ENCODE results near the gene ZFAND2B. TPM values are rescaled to one million over a fixed set of nuclear protein-coding genes. Genes with fewer than 3 reads are reported as not detected.

Gene ZFAND2B
- total RNA-seq, 2 donors from 2014 or later: 65.5 to 74.6 TPM

- H3K9ac ChIP-seq (ENCODE audit: low read depth in 2 of 2, low read length in 2 of 2): peak overlapping the region; percentile 71 to 91
- DNase-seq: peak; percentile 74
- peaks cover 14% of the 10 kb centered on the region for H3K36me3 ChIP-seq
- peaks cover 7% of the 10 kb centered on the region for H3K4me1 ChIP-seq
- no peak for TF ChIP-seq CTCF (IDR thresholded peaks at IDR 0.05)
- peak overlapping the region; percentile 88 for H3K27ac ChIP-seq
- H3K27me3 ChIP-seq: no peaks in the 10 kb centered on the region
- intact Hi-C loops (cut with DNase I): no loop called here
- peak overlapping the region; percentile 63 for H3K4me3 ChIP-seq
- no peaks in the 10 kb centered on the region for H3K9me3 ChIP-seq
These were observed 23.5 kb downstream of the ZFAND2B start for GRCh38 chr2:219230059-219230540.

GRCh38 chr2:219234331-219234730 lies 27.7 kb downstream of the ZFAND2B start:
- TF ChIP-seq CTCF (IDR thresholded peaks at IDR 0.05): no peak
- Histone ChIP-seq H3K27me3 (no peaks in the 10 kb centered on the region), H3K4me3 (no peak overlapping the region), H3K9ac (ENCODE audit: low read depth in 2 of 2, low read length in 2 of 2) (no peak overlapping the region), H3K27ac (no peak overlapping the region), H3K9me3 (no peaks in the 10 kb centered on the region), H3K36me3 (peaks cover 26% of the 10 kb centered on the region), H3K4me1 (no peaks in the 10 kb centered on the region)
- no peak for DNase-seq
- intact Hi-C loops (cut with DNase I): no loop called here

GRCh38 chr2:219243291-219243761 lies 36.7 kb downstream of the ZFAND2B start:
- peak overlapping the region in 1 of 2 donors; percentile 55 for H3K9ac ChIP-seq (ENCODE audit: low read depth in 2 of 2, low read length in 2 of 2)
- peaks cover 16% of the 10 kb centered on the region for H3K4me1 ChIP-seq
- intact Hi-C loops (cut with DNase I): no loop called here
- peak overlapping the region; percentile 19 for H3K4me3 ChIP-seq
- H3K27me3 ChIP-seq: no peaks in the 10 kb centered on the region
- H3K9me3 ChIP-seq: no peaks in the 10 kb centered on the region
- H3K27ac ChIP-seq: no peak overlapping the region
- DNase-seq: peak; percentile 60
- no peaks in the 10 kb centered on the region for H3K36me3 ChIP-seq
- TF ChIP-seq CTCF (IDR thresholded peaks at IDR 0.05): no peak

- Histone ChIP-seq H3K4me1 (peaks cover 24% of the 10 kb centered on the region), H3K27me3 (no peaks in the 10 kb centered on the region), H3K9me3 (no peaks in the 10 kb centered on the region), H3K27ac (peak overlapping the region; percentile 88), H3K4me3 (peak overlapping the region; percentile 73), H3K9ac (ENCODE audit: low read depth in 2 of 2, low read length in 2 of 2) (peak overlapping the region; percentile 86 to 99), H3K36me3 (no peaks in the 10 kb centered on the region)
- DNase-seq: no peak
- intact Hi-C loops (cut with DNase I): no loop called here
- TF ChIP-seq CTCF (IDR thresholded peaks at IDR 0.05): no peak
These were observed 38.2 kb downstream of the ZFAND2B start for GRCh38 chr2:219244789-219245147.

GRCh38 chr2:219245148-219245898 lies 38.7 kb downstream of the ZFAND2B start, which contains the start of the genes GLB1L and STK16:
Gene GLB1L (minus strand): TSS chr2:219245444. CDS start chr2:219243573, 1,871 bp downstream.
Gene STK16 (plus strand): TSS chr2:219245479. CDS start chr2:219246000, 521 bp downstream.
- DNase-seq: peak; percentile 96
- H3K9me3 ChIP-seq: no peaks in the 10 kb centered on the region
- H3K4me1 ChIP-seq: peaks cover 28% of the 10 kb centered on the region
- H3K36me3 ChIP-seq: no peaks in the 10 kb centered on the region
- no peaks in the 10 kb centered on the region for H3K27me3 ChIP-seq
- peak within 1 kb of the TSS; percentile 86 to 99 for H3K9ac ChIP-seq (ENCODE audit: low read depth in 2 of 2, low read length in 2 of 2)
- peak within 1 kb of the TSS; percentile 73 for H3K4me3 ChIP-seq
- H3K27ac ChIP-seq: peak within 1 kb of the TSS; percentile 88
- no peak for TF ChIP-seq CTCF (IDR thresholded peaks at IDR 0.05)
- intact Hi-C loops (cut with DNase I): no loop called here
